ENCODE results near the gene EML4.

DNA sequence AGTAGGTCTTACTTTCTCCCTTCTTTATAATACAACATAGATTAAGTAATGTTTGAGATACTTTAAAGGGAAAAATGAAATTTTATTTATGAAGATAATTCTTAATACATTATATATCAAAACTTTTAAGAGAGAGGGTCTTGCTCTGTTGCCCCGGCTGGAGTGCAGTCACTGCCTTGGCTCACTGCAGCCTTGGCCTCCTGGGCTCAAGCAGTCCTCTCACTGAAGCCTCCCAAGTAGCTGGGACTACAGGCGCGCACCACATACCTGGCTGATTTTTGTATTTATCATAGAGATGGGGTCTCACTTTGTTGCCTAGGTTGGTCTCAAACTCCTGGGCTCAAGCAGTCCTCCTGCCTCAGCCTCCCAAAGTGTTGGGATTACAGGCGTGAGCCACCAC, 97.1 kb downstream of the EML4 start:
- TF ChIP-seq POLR2A (IDR thresholded peaks at IDR 0.05) = no peak
- TF ChIP-seq, protein P1, sequence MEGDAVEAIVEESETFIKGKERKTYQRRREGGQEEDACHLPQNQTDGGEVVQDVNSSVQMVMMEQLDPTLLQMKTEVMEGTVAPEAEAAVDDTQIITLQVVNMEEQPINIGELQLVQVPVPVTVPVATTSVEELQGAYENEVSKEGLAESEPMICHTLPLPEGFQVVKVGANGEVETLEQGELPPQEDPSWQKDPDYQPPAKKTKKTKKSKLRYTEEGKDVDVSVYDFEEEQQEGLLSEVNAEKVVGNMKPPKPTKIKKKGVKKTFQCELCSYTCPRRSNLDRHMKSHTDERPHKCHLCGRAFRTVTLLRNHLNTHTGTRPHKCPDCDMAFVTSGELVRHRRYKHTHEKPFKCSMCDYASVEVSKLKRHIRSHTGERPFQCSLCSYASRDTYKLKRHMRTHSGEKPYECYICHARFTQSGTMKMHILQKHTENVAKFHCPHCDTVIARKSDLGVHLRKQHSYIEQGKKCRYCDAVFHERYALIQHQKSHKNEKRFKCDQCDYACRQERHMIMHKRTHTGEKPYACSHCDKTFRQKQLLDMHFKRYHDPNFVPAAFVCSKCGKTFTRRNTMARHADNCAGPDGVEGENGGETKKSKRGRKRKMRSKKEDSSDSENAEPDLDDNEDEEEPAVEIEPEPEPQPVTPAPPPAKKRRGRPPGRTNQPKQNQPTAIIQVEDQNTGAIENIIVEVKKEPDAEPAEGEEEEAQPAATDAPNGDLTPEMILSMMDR (IDR thresholded peaks at IDR 0.05) = no peak
